Thyroid gland (tissue), 4 donors: ENCODE measurements around the gene SVIL.

Source experiments
- CTCF ChIP-seq, 6 experiments: fragments of 200-600 bp in 3 of 6; fragments of 450-650 bp in 3 of 6; sonication (generic) in 3 of 6; IDR thresholded peaks; one replicate each; pipeline ENCODE4 v1.5.1; 2016 to 2019; ENCODE audit warnings: antibody characterized with exemption in 6 of 6, mild to moderate bottlenecking in 2 of 6, inconsistent platforms in 1 of 6, moderate library complexity in 1 of 6
- POLR2A ChIP-seq, 2 donors: fragments of 450-650 bp; IDR thresholded peaks; one replicate each; pipeline ENCODE4 v1.6.1; 2017; ENCODE audit warnings: antibody characterized with exemption in 2 of 2, mild to moderate bottlenecking in 2 of 2, moderate library complexity in 1 of 2

DNA sequence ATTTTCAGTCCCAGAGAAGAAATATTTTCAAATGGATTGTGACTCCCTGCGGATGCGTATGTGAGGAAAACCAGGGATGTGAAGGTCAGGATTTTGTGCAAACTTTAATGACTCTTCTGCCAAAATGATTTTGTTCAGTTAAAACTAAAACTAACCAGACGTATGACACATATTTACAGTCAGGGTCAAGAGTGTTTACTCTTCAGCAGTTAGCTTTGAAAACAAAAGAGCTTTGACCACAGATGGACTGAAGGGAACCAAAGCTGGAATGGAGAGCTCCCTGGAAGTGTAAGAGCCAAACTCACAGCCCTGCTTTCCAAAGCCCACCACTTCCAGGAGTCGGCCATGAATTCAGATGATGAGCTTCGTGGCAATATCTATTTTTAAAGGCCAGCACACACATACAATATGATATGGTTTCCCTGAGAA lies 15.5 kb downstream of the SVIL start:
- TF ChIP-seq CTCF (IDR thresholded peaks at IDR 0.05) = no peak
- no peak for TF ChIP-seq POLR2A (IDR thresholded peaks at IDR 0.05)
